Stimulated activated CD4-positive, alpha-beta T cell treated with anti-CD3 and anti-CD28 coated beads, TNF-alpha, amount 100 ng/mL, for 1 hour (primary cell): Measurements from ENCODE around the gene ETS1.

Source experiments
- DNase-seq, 3 donors: peaks; one replicate each; pipeline ENCODE4 v3.0.0-alpha.2; 2020; ENCODE audit warnings: low read depth in 3 of 3, low spot score in 1 of 3

ETS1 gene, protein sequence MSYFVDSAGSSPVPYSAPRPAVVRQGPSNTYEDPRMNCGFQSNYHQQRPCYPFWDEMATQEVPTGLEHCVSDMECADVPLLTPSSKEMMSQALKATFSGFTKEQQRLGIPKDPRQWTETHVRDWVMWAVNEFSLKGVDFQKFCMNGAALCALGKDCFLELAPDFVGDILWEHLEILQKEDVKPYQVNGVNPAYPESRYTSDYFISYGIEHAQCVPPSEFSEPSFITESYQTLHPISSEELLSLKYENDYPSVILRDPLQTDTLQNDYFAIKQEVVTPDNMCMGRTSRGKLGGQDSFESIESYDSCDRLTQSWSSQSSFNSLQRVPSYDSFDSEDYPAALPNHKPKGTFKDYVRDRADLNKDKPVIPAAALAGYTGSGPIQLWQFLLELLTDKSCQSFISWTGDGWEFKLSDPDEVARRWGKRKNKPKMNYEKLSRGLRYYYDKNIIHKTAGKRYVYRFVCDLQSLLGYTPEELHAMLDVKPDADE

DNA sequence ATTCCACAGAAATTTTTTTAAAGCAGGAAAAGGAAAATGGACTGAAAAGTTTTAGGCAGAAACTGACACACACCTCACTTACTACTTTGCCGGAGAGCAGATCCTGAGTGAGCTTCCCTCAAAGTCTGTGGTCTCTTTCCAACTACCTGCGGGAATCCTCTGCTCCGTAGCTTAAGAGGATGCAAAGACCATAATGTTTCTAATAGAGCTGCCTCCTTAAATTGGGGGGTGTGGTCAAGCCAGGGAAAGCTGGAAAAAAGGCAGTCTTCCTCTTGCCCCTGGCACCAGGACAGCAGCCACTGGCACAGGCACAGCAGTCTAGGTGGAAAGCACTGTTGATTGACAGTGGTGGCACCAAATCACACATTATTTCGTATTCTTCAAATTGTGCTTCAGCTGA lies at the start of gene ETS1:
TSS of gene ETS1 (minus strand) at position 144 of the 400 bp plus-strand sequence. CDS start 14,428 bp downstream, outside the sequence.
- DNase-seq: no peak

DNA sequence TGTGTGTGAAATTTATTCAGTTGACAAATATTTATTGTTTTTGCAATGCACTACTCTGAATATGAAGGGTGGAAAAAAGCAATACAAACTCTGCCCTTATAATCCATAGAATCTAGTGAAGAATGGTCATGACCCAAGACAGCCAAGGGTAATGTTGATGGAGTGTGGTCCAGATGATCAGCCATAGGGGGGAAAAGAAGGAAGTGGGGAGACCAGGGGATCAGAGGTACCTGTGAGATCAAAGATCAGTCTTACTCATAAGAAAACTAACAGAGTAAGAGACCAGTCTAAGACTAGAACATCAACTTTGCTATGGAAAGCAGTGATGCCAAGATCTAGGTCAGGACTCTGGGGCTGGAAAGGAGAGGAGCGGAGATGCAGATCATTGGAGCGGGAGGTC lies 47.0 kb upstream of the ETS1 start:
- DNase-seq: no peak

DNA sequence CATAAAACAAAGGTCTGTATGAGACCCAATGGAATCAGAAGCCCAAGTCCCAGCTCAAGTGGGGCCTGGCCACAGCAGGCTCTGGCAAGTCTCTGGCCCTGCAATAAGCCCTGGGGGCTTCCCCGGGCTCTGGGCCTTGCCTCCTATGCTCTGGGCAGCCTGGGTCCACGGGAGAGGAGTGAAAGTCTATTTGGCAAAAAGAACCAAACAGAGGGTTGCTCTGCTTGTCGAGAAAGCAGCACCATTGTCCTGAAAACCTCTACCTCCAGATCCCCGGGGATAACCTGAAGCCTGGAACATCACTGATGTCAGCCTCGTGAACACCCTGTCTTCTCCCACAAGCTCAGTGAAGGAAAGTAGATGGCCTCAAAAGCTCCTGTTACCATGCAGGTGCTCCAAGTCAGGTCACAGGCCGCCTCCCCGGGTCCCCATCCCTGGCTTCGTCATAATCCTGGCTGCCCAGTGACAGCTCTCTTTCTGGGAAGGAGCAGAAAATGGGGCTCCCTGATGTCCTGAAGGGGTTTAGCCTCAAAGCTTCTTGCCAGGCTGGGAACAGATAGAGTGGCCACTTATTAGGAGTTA lies 46.1 kb upstream of the ETS1 start:
- no peak for DNase-seq

DNA sequence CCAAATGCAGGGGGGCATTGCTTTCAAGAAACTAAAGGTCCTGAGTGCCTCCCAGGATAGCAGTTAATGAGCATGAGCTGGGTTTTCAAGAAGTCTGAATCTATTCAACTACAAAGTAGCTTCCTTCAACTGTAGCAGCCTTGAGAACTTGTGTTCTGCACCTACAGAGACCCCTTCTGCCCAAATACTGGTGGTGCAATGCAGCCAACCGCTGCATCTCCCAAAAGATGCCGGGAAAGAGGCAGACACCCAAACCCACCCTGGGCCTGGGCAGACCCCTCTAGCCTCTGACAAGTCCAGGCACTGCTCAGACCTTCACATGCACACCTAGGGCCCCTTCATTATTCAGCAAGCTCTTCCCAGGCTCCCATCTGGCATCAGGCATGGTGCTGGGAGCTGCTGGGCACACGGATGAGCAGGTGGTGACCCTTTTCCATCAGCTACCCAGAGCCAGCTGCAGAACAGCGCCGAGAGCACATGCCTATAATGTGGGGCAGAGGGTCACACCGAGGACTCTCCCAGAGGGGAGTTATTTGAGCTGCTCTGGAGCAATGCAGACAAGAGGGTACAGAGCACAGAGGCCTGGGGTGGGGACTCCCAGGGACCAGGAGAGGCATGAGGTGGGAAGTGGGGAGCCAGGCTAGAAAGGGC lies 44.9 kb upstream of the ETS1 start:
- no peak for DNase-seq

DNA sequence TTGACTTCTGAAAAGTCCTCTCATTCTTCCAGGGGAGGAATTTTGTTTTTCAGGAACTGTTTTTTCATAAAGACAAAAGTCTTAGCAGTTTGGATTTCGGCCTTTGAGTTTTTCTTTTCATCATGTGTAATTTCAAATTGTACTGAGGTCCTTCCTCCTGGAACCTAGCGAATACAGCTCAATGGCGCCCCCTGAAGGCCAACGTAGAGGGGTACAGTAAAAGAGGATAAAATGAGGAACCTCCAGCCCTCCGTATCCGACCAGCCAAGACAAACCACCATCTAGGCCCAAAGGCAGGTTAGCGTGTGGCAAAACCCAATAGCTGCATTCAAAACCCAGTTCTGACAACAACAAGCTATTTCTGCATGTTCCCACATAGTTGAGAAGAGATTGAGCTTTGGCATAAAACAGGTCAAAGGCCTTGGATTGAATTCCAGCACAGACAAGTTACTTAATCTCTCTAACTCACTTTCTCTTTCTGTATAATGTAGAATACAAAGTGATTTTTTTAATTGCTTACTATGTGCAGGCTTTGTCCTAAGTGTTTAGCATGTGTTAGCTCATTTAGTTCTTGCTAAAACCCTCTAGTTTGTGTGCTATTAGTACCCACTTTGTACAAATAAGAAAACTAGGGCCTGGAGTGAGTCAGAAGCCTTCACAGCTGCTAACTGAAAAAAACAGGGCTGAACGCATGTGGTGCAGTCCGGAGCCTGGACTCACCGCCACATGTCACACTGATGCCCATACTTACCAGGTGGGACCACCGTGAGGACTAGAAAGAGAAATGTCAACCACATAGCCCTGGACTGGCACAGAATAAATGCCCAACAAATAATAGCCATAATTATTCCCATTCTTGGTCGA lies 43.2 kb upstream of the ETS1 start:
- DNase-seq: peak; percentile 75 to 96 (median 84)

DNA sequence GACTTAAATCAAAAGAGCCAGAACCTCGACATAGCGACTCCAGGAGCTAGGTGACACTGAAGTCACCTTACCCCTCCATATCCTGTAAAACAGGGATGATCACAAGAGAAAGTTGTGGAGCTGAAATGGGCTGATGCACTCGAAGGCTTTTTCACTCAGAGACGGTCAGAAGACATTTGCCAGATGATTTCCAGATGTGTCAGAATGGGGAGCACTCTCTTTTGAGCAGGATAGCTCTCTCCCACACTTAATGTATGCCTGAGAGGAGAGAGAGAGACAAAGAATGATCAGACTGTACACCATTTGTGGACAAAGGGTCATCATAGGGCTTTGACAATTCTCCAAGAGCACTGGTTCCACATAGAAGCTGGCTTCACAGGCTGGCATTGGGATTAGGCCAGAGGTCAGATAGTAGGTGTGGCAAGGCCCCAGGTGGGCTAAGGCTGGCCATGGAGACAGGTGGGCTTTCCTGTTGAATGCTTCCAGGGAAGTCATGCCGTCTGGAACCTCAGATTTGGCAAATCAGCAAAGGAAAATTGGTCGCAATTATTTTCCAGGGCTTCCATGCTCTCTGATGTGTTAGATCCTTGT lies 42.3 kb upstream of the ETS1 start:
- DNase-seq: no peak

DNA sequence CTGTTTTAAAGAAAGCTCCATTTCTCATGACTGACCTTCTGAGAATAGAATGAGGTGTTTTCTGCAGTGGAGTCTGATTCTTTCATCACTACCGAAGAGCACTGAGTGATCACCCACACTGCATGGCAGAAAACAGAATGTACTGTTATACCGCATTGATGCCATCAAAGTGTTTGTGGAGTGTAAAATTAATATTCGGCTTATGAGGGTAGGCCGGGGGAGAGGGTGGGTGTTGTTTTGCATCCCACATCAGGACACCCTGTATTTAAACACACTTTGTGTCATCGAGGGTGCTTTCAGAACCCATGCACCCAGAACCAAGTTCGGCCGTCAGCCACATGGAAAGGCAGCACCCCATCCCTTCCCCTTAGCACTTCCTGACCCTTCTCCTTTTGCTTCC lies 41.3 kb upstream of the ETS1 start:
- DNase-seq: no peak

DNA sequence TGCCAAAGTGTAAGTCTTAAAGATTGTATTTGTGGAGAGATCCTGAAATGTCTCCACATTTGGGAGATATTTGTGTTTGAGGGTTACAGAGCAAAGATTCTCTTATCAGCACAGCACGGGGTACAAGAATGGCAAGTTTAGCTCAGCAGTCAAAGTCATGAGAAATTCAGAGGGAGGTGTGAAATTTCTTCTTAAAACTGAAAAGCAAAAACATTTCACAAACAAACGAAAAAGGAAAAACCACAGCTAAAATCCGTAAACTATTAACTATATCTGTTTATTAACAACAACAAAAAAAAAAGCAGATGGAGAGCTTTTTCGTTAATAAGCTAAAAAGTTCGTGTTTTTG lies 40.9 kb upstream of the ETS1 start:
- DNase-seq: no peak

DNA sequence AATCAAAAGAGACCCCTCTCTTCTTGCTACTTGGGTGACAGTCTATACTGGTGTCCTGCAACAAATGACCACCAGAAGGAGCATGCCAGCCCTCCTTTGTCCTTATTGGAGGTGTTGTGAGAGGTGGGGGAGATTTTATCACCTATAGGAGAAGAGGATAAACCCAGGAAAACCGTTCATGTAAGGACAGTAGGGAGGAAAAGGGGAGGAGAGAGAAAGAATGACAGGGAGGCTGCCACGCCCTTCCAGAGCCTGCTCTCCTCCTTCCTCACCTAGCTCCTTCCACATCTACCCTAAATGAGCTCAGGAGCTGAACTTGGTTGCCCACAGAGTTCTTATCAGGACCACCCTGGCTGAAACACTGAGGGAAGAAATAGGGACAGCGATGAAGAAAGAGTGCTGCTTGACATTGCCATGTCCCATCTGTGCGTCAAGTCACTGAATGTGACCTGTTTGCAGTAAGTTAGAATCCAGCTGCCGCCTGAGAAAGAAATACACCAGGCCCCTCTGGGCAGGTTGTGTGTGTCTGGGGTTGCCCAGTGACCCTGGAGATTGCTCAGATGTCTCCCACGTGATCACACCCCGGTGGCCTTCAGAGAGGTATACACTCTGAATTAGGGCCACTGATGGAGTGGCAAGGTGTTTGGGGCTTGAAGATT lies 40.4 kb upstream of the ETS1 start:
- DNase-seq: no peak

DNA sequence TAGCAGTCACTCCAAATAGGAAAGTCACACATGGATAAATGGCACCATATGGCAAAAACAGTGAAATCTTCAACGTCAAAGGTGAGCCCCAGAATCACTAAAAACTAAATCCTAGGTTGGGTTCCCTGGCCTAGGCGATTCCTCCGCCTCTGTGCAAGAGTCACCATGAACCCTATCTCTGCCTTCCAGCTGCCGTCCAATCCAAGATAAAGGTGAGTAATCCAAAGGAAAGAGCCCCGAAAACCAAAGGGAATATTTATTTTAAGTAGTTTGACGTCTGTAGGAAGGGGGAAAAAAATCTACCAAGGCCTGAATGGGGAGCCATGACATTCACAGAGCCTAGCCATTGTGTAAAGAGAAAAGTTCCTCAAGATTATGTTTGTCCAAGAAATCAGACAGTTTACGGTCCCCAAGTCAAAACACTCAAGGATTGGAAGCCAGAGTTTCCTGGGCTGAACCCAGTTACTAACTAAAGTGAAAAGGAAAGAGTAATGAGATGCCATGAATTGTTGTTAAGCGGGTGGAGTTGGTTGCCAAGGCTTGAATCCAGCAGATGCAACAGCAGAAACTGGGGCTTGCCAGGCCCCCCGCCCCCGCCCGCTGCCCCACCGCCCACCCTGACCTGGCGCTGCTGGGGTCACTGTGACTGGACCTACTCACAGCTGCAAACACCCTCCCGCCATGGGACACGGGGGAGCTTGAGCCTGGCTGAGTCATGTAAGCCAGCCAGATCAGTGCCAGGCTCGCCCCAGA lies 39.7 kb upstream of the ETS1 start:
- DNase-seq: no peak

DNA sequence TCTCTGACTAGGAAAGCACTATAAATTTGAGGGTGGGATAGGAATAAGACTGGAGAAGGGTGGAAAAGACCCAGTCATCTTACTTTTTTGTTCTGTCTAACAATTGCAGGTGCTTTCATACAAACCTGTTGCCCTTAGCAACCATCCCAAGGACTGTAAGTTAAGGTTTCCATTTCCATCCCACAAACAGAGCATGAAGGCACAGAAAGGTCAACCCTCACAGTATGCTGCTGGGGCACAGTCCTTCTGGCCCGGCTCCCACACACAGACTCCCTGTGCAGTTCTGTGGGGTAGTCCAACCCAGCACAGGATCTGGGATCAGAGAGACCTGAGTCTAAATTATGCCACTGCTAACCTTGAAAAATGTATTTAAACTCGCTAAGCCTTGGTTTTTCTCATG lies 38.4 kb upstream of the ETS1 start:
- DNase-seq: no peak

DNA sequence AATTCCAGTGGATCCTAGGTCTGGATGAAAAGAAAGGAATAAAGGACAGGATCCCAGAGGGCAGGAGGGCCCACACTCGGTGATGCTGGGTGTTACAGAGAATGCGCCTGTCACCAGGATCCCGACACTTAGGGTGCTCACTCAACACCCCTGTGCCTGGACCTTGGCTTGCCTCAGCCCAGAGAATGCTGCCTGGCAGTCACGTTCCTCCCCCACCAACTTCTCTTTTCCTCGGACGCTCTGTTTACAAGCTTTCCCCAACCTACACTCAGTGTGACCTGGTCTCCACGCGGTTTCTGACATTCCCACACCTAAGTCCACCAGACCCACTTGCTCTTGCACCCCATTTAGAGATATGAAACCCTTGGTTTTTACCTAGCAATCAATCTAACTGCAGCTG lies 38.0 kb upstream of the ETS1 start:
- no peak for DNase-seq

DNA sequence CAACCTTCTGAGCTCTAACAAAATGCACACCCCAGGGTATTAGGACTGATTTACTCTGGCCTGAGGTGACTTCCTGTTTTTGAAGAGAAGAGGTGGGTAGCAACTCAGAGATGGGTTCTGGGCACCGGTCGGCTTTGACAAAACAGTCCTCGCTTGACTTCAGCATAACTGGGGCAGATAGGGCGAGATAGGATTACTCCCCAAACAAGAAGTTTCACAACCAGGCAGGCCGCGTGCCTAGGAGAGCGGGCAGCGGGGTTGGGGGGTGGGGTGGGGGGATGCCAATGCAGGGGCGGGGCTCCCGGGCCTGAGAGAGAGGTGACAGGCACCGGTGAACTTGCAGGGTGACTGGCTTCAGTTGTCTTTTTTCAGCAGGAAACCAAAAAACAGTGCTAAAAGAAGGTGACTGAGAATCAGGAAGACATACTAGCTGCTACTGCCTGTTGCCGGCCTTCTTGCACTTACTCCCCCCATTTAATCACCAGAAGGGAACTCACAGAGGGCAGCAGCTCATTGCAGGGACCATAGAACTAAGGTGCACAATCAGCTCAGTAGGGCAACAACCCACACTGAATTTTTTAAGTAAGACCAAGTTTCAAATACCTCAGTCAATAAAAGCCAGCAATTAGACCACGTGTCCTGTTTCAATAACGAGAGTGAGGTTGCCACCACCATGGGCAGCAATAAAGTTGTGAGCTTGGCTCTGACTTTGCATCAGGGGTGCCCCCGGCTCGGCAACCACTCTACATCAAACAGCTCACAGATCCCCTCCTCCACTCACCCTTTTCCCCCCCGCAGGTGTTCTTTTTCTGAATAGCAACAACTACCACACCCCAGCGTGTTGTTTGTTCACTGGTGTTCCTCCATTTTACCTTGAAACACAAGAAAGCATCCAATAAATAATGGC lies 37.2 kb upstream of the ETS1 start:
- DNase-seq: peak in 2 of 3 donors; percentile 36 to 57

DNA sequence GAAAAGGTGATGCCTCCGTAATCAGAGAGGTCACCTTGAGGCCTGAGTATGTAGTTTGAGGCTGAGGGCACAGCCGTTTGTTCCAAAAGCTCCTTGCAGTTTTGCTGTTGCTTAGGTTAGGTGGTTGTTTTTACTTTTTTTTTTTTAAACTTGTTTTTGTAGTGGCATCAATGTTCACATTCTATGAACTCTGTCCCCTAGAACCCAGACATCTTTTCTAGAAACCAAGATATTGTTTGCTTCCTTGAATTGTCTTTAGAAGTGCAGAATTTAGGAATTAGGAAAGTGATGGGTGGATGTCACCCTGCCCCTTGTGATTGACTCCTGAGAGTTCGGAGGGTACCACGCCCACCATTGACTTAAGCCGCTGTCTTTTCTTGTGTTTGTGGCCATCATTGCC lies 35.7 kb upstream of the ETS1 start:
- no peak for DNase-seq

DNA sequence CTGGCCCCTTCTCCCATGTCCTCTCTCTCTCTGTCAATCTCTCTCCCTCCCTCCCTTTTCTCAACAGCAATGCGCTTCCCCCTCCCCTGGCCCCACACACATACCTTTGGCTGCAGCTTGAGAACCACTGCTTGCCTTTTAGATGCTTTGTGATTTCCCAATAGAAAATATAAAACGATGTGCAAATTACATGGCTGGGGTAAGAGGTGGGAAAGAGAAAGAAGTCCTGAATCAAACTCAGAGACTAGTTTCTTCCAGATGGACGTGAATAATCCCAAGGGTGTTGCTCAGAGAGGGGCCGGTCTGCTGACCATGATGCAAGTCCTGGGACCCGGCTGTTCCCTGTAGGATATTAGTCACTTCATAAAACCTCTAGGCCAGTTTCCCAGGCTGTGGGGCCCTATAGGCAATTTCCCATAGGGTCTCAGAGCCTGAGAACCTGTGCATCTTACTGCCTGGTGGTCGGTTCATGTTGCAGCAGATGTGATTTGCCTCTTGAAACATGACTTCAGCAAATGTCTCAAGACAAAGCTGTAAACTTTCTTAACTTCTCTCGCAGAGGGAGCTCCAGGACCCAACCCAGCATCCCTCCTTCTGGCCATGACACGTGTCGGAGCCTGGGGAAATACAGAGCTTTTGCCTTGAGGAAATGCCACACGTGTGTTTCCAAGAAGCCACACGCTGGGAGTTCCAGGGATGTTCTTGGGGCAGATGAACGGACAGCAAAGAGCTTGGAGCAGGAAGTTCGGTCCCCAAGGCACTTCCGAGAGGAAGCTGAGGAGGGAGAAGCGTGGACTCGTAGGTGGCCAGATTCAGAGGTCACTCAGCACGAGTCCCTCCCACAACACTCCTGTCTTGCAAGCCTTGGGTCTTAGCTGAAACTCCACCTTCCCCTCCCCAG lies 34.5 kb upstream of the ETS1 start:
- no peak for DNase-seq

DNA sequence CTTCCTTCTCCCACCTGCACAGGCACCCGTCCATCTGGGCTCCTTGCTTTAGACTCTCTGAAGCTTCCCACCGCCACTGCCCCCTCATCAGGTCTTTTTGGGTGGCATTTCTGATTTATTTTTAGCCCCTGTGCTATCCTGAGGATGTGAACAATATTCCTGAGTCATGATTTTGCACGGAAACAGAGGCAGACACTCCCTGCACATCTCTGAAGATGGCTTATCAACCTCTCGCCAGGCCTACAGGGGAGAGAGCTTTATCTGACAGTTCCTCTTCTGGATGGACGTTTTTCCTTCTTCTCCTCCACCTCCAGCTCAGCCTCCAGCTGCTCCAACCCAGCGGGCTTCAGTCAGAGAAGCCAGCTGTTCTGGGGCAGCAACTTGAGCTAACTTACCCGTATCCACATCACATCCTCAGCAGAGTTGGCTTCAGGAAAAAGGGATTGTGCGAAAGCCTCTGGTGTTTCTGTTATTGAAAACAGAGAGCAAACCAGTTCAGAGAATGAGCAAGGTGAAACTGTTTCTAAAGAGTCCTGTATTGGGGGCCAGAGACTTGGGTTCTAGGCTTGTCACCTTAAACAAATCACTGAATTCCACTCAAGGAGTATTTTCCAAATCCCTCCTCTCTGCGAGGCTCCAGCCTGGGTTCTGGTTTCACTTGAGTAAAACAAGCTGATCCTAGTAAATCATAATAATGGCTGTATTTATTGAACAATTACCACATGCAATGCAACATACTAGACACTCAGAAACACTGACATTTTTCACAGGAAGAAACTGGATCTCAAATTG lies 33.1 kb upstream of the ETS1 start:
- DNase-seq: no peak
